Stimulated activated CD8-positive, alpha-beta memory T cell treated with anti-CD3 and anti-CD28 coated beads, Interleukin-4, amount 100 ng/mL, for 24 hours (primary cell): ENCODE measurements around the gene DGAT2.

ENCODE experiments used
- DNase-seq: peaks from one replicate; pipeline ENCODE4 v3.0.0-alpha.2; 2020; ENCODE audit warnings: low read depth

The DGAT2 gene

GRCh38 chr11:75780888-75781287, 12.3 kb downstream of the DGAT2 start:
- no peak for DNase-seq

- no peak for DNase-seq
Observed at GRCh38 chr11:75781296-75781695, 12.7 kb downstream of the DGAT2 start.

DNA sequence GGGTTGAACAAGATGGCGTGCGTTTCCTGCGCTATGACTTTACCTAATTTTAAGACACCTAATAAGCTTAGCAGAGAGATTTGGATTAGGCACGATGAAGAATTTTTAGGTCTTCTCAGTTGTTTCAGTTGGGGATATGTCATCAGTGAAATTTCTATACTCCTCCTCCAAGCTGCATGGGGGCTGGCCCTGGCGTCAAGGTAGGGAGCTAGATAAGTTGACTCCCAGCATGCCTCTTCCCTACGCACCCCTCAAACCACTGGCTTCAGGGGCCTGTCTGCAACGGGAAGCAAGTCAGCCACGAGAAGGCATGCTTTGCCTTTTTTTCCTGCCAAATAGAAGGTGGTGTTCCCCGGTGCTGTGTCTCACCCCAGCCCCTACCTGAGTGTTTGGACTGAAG, 13.3 kb downstream of the DGAT2 start:
- no peak for DNase-seq

DNA sequence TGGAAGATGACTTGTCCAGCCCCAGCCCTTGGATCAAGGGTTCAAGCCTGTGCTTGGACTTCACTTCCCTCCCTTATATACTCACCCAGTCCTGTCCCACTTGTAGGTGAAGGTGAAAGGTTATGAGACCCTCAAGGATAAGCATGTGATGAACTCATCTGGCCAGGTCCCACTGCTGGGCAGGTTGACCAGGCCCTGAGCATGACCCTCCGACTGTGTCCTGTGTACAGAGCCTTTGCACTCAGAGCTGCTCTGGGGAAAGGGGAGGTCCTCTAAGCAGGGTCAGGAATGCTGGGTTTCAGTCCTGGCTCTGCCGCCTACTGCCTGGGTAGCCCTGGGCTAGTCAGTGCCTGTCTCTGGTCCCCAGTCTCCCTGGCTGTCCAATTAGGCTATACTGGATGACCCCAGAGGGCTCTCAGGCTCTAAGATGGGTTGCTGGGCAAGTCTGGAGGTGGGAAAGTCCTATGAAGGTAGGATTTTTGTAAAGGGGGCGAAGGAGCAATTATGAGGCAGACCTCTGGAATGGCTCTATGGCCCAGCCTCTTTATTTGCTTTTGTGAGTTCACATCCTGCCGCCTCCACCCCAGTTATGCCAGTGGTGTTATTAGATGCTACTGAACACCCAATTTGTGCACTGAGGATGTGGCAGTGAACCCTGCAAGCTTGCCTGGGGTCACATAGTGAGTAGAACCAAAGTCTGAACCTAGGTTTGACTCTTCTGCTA, 14.1 kb downstream of the DGAT2 start:
- no peak for DNase-seq

GRCh38 chr11:75783416-75784084, 15.0 kb downstream of the DGAT2 start:
- no peak for DNase-seq

DNA sequence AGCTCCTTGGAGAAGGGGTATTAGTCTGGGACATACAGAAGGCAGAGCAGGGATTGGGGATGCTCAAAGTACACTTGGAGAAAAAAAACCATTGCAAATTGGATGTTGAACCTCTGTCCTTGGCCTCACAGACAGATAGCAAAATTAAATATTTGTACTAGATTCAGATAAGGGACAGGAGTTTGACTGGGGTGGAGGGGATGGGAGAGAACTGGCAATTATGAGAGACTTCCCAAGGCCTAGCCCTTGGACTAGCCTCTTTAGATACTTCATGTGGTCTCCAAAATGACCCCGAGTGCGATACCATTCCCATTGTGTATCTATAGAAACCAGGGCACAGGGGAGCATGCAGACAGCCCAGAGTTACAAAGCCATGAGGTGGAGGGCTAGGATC, 15.5 kb downstream of the DGAT2 start:
- no peak for DNase-seq

- DNase-seq: no peak
Observed at GRCh38 chr11:75784506-75784905, 15.9 kb downstream of the DGAT2 start.

- no peak for DNase-seq
Observed at GRCh38 chr11:75785187-75785586, 16.6 kb downstream of the DGAT2 start.

- DNase-seq: no peak
Observed at GRCh38 chr11:75786101-75786736, 17.6 kb downstream of the DGAT2 start.

DNA sequence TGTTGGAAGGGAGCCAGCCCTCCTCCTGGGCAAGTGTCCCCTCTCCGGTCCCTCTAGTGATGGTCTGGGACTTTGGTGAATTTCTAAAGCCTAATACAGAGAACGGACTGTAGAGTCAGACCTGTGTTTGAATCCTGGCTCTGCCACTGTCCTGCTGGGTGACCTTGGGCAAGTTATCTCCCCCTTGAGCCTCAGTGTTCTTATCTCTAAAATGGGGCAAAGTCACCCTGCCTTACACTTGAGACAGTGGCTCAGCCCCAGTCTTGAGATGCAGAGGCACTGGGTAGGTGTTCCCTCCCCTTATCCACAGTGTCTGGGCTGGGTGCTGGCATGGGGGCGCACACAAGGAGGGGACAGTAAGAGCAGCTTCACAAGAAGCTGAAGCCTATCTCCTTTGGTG, 20.9 kb downstream of the DGAT2 start:
- DNase-seq: no peak

DNA sequence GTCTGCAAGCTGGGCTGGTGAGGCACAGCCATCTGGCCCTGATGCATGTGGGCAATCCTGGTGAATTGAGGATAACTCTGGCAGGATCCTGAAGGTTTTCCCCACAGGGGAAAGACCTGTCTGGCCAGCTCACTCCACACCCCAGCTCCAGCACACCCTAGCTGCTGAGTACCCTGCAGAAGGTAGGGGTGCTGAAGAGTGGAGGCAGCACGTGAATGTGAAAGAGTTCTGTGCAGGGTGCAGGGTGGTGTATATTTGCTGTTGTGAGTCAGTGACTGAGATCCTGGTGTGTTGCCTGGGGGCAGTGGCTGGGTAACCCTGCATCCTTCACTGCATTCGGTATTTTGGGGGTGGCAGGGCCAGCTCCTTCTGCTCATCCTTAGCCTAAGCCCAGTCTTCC, 22.4 kb downstream of the DGAT2 start:
- DNase-seq: no peak

- no peak for DNase-seq
Observed at GRCh38 chr11:75792127-75792731, 23.7 kb downstream of the DGAT2 start.

DNA sequence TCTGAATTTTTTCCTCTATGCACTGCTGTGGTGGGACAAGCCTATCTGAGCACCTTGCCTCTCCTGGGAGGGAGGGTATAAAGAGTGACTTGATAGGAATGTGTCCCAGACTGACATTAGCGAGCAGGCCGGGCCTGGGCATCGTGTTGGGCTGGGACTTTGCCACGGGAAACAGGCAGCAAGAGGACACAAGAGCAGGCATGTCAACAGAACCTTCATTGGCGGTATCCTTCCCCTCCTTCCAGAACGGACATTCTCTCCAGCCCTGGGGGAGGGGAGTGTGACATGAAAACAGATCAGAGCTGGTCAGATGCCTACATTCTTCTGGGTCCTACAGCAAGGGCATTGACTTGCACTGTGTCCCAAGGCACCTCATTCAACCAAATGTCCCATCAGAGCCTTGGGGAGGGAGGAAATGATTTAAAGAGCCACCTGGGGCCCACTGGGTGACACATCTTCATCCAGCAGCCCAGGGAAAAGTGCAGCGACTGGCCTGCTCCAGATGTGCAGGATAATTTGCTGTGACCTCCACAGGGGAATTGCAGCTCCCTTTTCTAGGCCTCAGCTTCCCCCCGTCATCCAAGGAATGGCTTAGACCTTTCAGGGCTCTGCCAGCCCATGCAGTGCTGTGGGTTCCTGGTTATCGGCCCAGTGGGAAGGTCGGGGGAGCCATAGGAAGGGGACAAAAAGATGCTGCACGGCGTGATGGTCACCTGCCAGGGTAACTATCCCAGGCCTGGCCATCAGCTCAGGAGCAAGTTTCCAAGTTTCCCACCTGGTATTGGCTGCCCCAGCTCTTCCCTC, 24.6 kb downstream of the DGAT2 start:
- DNase-seq: no peak

DNA sequence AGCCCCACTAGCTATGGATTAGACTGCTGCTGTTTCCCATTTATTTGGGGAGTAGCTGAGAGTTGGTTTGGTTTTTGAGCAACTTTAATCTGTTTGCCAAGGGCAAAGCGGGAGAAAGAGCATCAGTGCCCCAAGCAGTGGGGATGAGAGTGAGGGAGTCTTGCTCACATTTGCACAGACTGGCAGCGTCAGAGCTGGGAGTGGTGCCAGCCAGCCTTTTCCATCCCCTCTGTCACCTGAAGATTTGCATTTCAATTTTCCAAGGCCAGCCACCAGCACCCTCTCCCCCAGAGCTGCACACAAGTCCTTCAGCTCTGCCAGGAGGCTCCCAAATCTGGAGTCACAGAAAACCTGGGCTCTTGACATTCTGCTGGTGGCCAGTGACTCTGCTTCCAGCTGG, 25.4 kb downstream of the DGAT2 start:
- no peak for DNase-seq

- DNase-seq: no peak
Observed at GRCh38 chr11:75795276-75796090, 26.9 kb downstream of the DGAT2 start.

DNA sequence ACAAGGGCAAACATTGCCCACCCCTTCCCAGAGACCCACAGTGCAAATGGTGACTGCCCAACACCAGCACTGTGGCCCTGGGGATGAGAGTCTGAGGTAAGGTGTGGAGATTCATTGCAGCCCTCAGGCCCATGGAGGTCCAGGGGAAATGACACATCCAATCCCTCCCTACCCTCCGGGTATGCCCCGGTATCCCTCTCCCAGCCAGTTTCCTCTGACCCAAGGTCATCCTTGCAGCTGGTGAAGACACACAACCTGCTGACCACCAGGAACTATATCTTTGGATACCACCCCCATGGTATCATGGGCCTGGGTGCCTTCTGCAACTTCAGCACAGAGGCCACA, 27.5 kb downstream of the DGAT2 start:
- no peak for DNase-seq

- no peak for DNase-seq
Observed at GRCh38 chr11:75797116-75797515, 28.5 kb downstream of the DGAT2 start.

DNA sequence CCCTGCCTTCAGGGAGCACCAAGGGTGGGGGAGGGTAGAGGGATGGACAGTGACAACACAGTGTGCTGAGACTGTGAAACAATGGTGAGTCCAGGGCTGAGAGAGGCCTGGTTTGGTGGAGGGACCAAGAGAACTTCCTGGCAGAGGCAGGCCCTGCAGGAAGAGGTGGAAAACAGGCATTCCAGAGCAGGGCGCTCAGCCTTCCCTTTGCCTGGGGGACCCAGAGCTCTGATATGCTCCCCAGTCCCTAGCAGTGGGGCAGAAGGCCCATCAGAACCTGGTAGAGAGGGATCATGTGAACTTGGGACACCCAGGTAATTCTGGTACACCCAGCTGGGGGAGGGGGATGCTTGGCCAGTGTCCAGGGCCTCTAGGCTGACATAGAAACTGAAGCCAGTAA, 29.2 kb downstream of the DGAT2 start:
- DNase-seq: no peak

GRCh38 chr11:75800136-75800675, 31.6 kb downstream of the DGAT2 start:
- DNase-seq: no peak

- no peak for DNase-seq
Observed at GRCh38 chr11:75800728-75801361, 32.3 kb downstream of the DGAT2 start.
